GM21360 (cell line): ENCODE measurements around the gene RGS6.

Source experiments
- ATAC-seq: cut with Tn5 transposase; IDR thresholded peaks from one replicate; pipeline ENCODE4 v1.9.1; 2021; ENCODE audit warnings: mild to moderate bottlenecking, moderate library complexity; ENCODE audit not compliant: unreplicated experiment

The RGS6 gene

GRCh38 chr14:71942904-71943694 lies 10.9 kb downstream of the RGS6 start:
- ATAC-seq = peak; percentile 72

- ATAC-seq = no peak
Observed at GRCh38 chr14:71943695-71944018, 11.4 kb downstream of the RGS6 start.

GRCh38 chr14:71947947-71948500 lies 15.8 kb downstream of the RGS6 start:
- no peak for ATAC-seq

GRCh38 chr14:71952381-71953363 lies 20.4 kb downstream of the RGS6 start:
- no peak for ATAC-seq

GRCh38 chr14:71956920-71957563 lies 24.8 kb downstream of the RGS6 start:
- peak; percentile 76 for ATAC-seq

GRCh38 chr14:71959055-71959454 lies 26.8 kb downstream of the RGS6 start:
- no peak for ATAC-seq

GRCh38 chr14:71960494-71961353 lies 28.5 kb downstream of the RGS6 start:
- ATAC-seq = no peak

GRCh38 chr14:71961972-71962371 lies 29.7 kb downstream of the RGS6 start:
- ATAC-seq = no peak

GRCh38 chr14:71964716-71965115 lies 32.5 kb downstream of the RGS6 start:
- ATAC-seq = no peak

GRCh38 chr14:71966528-71966927 lies 34.3 kb downstream of the RGS6 start:
- ATAC-seq = no peak

GRCh38 chr14:71967704-71968103 lies 35.5 kb downstream of the RGS6 start:
- ATAC-seq = no peak

- ATAC-seq = no peak
Observed at GRCh38 chr14:71970272-71970671, 38.0 kb downstream of the RGS6 start.

- no peak for ATAC-seq
Observed at GRCh38 chr14:71985538-71986189, 53.4 kb downstream of the RGS6 start.

- ATAC-seq = no peak
Observed at GRCh38 chr14:71988476-71988875, 56.2 kb downstream of the RGS6 start.

- ATAC-seq = no peak
Observed at GRCh38 chr14:71988939-71989338, 56.7 kb downstream of the RGS6 start.

GRCh38 chr14:71994416-71994815 lies 62.2 kb downstream of the RGS6 start:
- no peak for ATAC-seq

- no peak for ATAC-seq
Observed at GRCh38 chr14:71995741-71996140, 63.5 kb downstream of the RGS6 start.

- no peak for ATAC-seq
Observed at GRCh38 chr14:71996610-71997009, 64.4 kb downstream of the RGS6 start.

- no peak for ATAC-seq
Observed at GRCh38 chr14:72000907-72001306, 68.7 kb downstream of the RGS6 start.

- ATAC-seq = no peak
Observed at GRCh38 chr14:72002731-72003130, 70.5 kb downstream of the RGS6 start.
